ENCODE measurements around the gene MINAR2. TPM values are rescaled to one million over a fixed set of nuclear protein-coding genes. Genes with fewer than 3 reads are reported as not detected.

Gene MINAR2
- total RNA-seq (not detected), polyA plus RNA-seq (not detected), total RNA-seq (not detected)

DNA sequence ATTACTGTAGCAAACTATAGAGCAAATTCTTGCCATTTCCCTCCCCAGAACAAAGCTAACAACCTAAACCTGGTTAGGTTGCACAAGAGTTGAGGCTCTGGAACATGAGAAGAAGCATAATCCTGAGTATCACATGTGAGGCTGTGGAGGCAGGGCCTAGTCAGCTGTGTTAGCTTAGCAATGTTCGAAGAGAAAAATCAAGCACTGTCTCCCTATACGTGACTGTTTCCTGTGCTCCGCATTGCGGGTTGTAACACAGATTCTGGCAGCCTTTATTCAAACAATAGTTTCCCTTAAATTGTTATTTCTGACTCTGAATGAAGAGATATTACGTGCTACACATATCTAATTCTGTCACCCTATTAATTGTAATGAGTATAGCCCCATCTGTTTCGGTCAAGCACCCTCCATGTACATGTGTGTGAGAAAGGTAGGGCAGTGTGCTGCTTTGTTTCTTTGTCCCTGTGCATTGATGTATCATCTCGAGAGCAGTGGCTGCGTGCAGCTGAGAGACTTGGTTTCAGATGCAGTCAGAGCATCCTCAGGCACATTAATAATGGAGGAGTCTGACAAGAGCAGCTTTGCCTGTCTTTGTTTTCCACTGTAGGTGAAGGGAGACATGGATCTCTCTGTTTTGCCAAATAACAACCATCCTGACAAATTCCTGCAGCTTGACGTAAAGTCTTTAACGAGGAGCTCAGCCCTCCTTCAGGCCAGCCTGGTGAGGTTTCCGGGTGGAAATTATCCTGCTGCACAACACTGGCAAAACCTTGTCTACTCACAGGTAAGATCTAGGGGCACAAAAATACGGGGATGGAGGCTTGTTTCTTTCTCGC lies at the start of gene MINAR2:
Gene MINAR2, plus strand, starts transcription at position 523 of the 836 bp plus-strand sequence. Its CDS starts 97 bp downstream, at position 620.
- Histone ChIP-seq H3K9me3 (ENCODE audit: control insufficient read depth in 2 of 3, low read length in 3 of 3) (no peaks in the 10 kb centered on the region), H3K36me3 (ENCODE audit: control insufficient read depth in 2 of 3, insufficient read depth in 3 of 3, low read length in 3 of 3) (no peaks in the 10 kb centered on the region), H3K27ac (ENCODE audit: low read depth, low read length) (no peak within 1 kb of the TSS), H3K27me3 (ENCODE audit: control insufficient read depth in 2 of 2, insufficient read depth in 2 of 2, low read length in 2 of 2) (no peaks in the 10 kb centered on the region), H3K4me1 (ENCODE audit: control insufficient read depth in 2 of 2, insufficient read depth in 2 of 2, low read length in 2 of 2) (no peaks in the 10 kb centered on the region), H3K4me3 (ENCODE audit: low read length) (no peak within 1 kb of the TSS)
- Mint-ChIP-seq H3K27me3 (peaks cover 0 to 3% (median 2%) of the 10 kb centered on the region in 5 donors), H3K4me1 (no peaks in the 10 kb centered on the region), H3K9me3 (peaks cover 0 to 3% (median 0%) of the 10 kb centered on the region in 11 donors), H3K36me3 (no peaks in the 10 kb centered on the region), H3K27ac (no peak within 1 kb of the TSS), H3K4me3 (no peak within 1 kb of the TSS)
- intact Hi-C loops (cut with micrococcal nuclease) = no loop called here
- ChIA-PET POLR2A (no interaction called here), CTCF (no interaction called here)
- ATAC-seq (no peak), DNase-seq (no peak)

DNA sequence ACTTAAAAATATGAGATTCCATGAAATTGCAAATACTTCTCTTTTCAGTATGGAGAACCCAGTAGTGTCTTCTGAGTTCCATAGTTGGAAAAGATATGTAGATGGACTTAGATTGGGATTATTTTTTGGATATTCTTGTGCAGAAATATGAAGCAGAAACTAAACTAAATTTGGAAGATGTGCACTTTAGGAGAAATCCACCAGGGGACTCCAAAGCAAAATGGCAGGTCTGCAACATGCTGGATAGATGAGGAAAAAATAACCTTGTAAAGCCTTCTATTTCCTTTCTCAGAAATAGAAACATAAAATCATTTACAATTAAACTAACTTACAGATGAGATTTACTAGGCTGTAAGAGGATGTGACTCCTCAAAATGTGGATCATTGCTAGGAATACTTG lies 49.2 kb upstream of the MINAR2 start:
- ATAC-seq (no peak), DNase-seq (no peak)
- H3K4me1 Mint-ChIP-seq = no peaks in the 10 kb centered on the region
- H3K4me1 ChIP-seq (ENCODE audit: control insufficient read depth in 2 of 2, insufficient read depth in 2 of 2, low read length in 2 of 2) = no peaks in the 10 kb centered on the region
- no peaks in the 10 kb centered on the region for H3K36me3 ChIP-seq (ENCODE audit: control insufficient read depth in 2 of 3, insufficient read depth in 3 of 3, low read length in 3 of 3)
- H3K9me3 Mint-ChIP-seq = peaks cover 0 to 3% (median 0%) of the 10 kb centered on the region in 11 donors
- H3K4me3 ChIP-seq (ENCODE audit: low read length) = no peak overlapping the region
- no peaks in the 10 kb centered on the region for H3K9me3 ChIP-seq (ENCODE audit: control insufficient read depth in 2 of 3, low read length in 3 of 3)
- CTCF ChIA-PET = no interaction called here
- no peak overlapping the region for H3K27ac Mint-ChIP-seq
- H3K27me3 ChIP-seq (ENCODE audit: control insufficient read depth in 2 of 2, insufficient read depth in 2 of 2, low read length in 2 of 2) = no peaks in the 10 kb centered on the region
- H3K27me3 Mint-ChIP-seq = peaks cover 0 to 4% (median 0%) of the 10 kb centered on the region in 5 donors
- POLR2A ChIA-PET = no interaction called here
- H3K27ac ChIP-seq (ENCODE audit: low read depth, low read length) = no peak overlapping the region
- H3K4me3 Mint-ChIP-seq = no peak overlapping the region
- intact Hi-C loops (cut with micrococcal nuclease) = no loop called here
- H3K36me3 Mint-ChIP-seq = no peaks in the 10 kb centered on the region

DNA sequence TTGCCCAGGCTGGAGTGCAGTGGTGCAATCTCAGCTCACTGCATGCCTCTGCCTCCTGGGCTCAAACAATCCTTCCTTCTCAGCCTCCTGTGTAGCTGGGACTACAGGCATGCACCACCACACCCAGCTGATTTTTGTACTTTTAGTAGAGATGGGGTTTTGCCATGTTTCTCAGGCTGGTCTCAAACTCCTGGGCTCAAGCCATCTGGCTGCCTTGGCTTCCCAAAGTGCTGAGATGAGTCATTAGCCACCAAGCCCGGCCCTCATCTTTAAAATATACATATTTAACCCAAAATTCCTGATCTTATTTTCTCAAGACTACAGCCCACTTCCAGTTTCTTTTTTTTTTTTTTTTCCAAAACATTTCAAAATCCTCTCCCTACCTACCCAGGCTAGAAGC lies 31.7 kb upstream of the MINAR2 start:
- Mint-ChIP-seq H3K27ac (no peak overlapping the region), H3K27me3 (peaks cover 0 to 3% (median 0%) of the 10 kb centered on the region in 5 donors), H3K4me3 (no peak overlapping the region), H3K4me1 (no peaks in the 10 kb centered on the region), H3K9me3 (peaks cover 0 to 1% (median 0%) of the 10 kb centered on the region in 11 donors), H3K36me3 (no peaks in the 10 kb centered on the region)
- Histone ChIP-seq H3K4me1 (ENCODE audit: control insufficient read depth in 2 of 2, insufficient read depth in 2 of 2, low read length in 2 of 2) (no peaks in the 10 kb centered on the region), H3K27ac (ENCODE audit: low read depth, low read length) (no peak overlapping the region), H3K36me3 (ENCODE audit: control insufficient read depth in 2 of 3, insufficient read depth in 3 of 3, low read length in 3 of 3) (no peaks in the 10 kb centered on the region), H3K27me3 (ENCODE audit: control insufficient read depth in 2 of 2, insufficient read depth in 2 of 2, low read length in 2 of 2) (no peaks in the 10 kb centered on the region), H3K9me3 (ENCODE audit: control insufficient read depth in 2 of 3, low read length in 3 of 3) (no peaks in the 10 kb centered on the region), H3K4me3 (ENCODE audit: low read length) (no peak overlapping the region)
- ATAC-seq = no peak
- ChIA-PET CTCF (no interaction called here), POLR2A (no interaction called here)
- no peak for DNase-seq
- intact Hi-C loops (cut with micrococcal nuclease) = no loop called here

GRCh38 chr5:129716651-129717050 lies 31.2 kb upstream of the MINAR2 start:
- Histone ChIP-seq H3K4me3 (ENCODE audit: low read length) (no peak overlapping the region), H3K27me3 (ENCODE audit: control insufficient read depth in 2 of 2, insufficient read depth in 2 of 2, low read length in 2 of 2) (no peaks in the 10 kb centered on the region), H3K9me3 (ENCODE audit: control insufficient read depth in 2 of 3, low read length in 3 of 3) (no peaks in the 10 kb centered on the region), H3K4me1 (ENCODE audit: control insufficient read depth in 2 of 2, insufficient read depth in 2 of 2, low read length in 2 of 2) (no peaks in the 10 kb centered on the region), H3K27ac (ENCODE audit: low read depth, low read length) (no peak overlapping the region), H3K36me3 (ENCODE audit: control insufficient read depth in 2 of 3, insufficient read depth in 3 of 3, low read length in 3 of 3) (no peaks in the 10 kb centered on the region)
- no peak overlapping the region for H3K4me3 Mint-ChIP-seq
- POLR2A ChIA-PET = no interaction called here
- peaks cover 0 to 1% (median 0%) of the 10 kb centered on the region in 11 donors for H3K9me3 Mint-ChIP-seq
- no peak overlapping the region for H3K27ac Mint-ChIP-seq
- intact Hi-C loops (cut with micrococcal nuclease) = no loop called here
- no peaks in the 10 kb centered on the region for H3K4me1 Mint-ChIP-seq
- no peak for DNase-seq
- ATAC-seq = no peak
- H3K36me3 Mint-ChIP-seq = no peaks in the 10 kb centered on the region
- CTCF ChIA-PET = no interaction called here
- H3K27me3 Mint-ChIP-seq = peaks cover 0 to 3% (median 0%) of the 10 kb centered on the region in 5 donors

- H3K27me3 ChIP-seq (ENCODE audit: control insufficient read depth in 2 of 2, insufficient read depth in 2 of 2, low read length in 2 of 2) = no peaks in the 10 kb centered on the region
- ATAC-seq (no peak), DNase-seq (no peak)
- no peaks in the 10 kb centered on the region for H3K4me1 ChIP-seq (ENCODE audit: control insufficient read depth in 2 of 2, insufficient read depth in 2 of 2, low read length in 2 of 2)
- H3K4me3 ChIP-seq (ENCODE audit: low read length) = no peak overlapping the region
- H3K9me3 ChIP-seq (ENCODE audit: control insufficient read depth in 2 of 3, low read length in 3 of 3) = no peaks in the 10 kb centered on the region
- no peak overlapping the region for H3K27ac ChIP-seq (ENCODE audit: low read depth, low read length)
- Mint-ChIP-seq H3K9me3 (peaks cover 0 to 2% (median 0%) of the 10 kb centered on the region in 11 donors), H3K4me3 (no peak overlapping the region), H3K4me1 (no peaks in the 10 kb centered on the region), H3K27me3 (peaks cover 0 to 3% (median 0%) of the 10 kb centered on the region in 5 donors), H3K36me3 (no peaks in the 10 kb centered on the region), H3K27ac (no peak overlapping the region)
- intact Hi-C loops (cut with micrococcal nuclease) = no loop called here
- ChIA-PET POLR2A (interaction anchor here (0.7 kb wide), 1 partner anchor 18 kb away, joined by 3 read pairs; no protein-coding TSS in a partner anchor), CTCF (no interaction called here)
- H3K36me3 ChIP-seq (ENCODE audit: control insufficient read depth in 2 of 3, insufficient read depth in 3 of 3, low read length in 3 of 3) = no peaks in the 10 kb centered on the region
These were observed 30.1 kb upstream of the MINAR2 start for GRCh38 chr5:129717751-129718310.

DNA sequence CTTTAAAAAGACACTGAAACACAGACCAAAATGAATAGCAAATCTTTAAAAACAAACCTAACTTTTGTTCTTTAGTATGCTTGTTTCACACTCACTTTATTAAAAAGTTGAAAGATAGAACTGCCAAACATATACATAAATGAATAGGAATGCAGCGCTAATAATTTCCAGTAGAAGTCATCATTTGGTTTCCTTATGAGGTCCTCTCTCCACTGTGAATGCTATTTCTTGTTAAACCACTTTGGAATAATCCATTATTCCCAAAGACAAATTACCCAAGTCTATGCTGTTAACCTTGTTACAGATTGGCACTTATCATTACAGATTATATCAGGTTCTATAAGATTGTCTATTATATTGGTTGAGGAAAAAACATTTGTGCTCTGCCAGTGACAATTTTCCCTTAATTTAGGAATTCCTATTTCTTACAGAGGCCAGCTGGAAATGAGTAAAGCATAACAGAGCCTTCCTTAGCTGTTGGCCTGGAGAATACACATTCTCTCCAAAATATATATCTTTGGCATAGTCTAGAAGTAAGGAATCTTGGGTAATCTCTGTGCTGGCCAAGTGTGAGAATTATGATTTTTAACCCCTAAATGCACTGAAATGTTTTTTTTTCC lies 29.3 kb upstream of the MINAR2 start:
- Mint-ChIP-seq H3K4me1 (no peaks in the 10 kb centered on the region), H3K36me3 (no peaks in the 10 kb centered on the region), H3K27ac (no peak overlapping the region), H3K9me3 (peaks cover 0 to 2% (median 0%) of the 10 kb centered on the region in 11 donors), H3K4me3 (no peak overlapping the region), H3K27me3 (peaks cover 0 to 3% (median 0%) of the 10 kb centered on the region in 5 donors)
- no peaks in the 10 kb centered on the region for H3K36me3 ChIP-seq (ENCODE audit: control insufficient read depth in 2 of 3, insufficient read depth in 3 of 3, low read length in 3 of 3)
- no peaks in the 10 kb centered on the region for H3K9me3 ChIP-seq (ENCODE audit: control insufficient read depth in 2 of 3, low read length in 3 of 3)
- ChIA-PET POLR2A (no interaction called here), CTCF (no interaction called here)
- ATAC-seq = no peak
- H3K27ac ChIP-seq (ENCODE audit: low read depth, low read length) = no peak overlapping the region
- no peak overlapping the region for H3K4me3 ChIP-seq (ENCODE audit: low read length)
- no peaks in the 10 kb centered on the region for H3K4me1 ChIP-seq (ENCODE audit: control insufficient read depth in 2 of 2, insufficient read depth in 2 of 2, low read length in 2 of 2)
- no peaks in the 10 kb centered on the region for H3K27me3 ChIP-seq (ENCODE audit: control insufficient read depth in 2 of 2, insufficient read depth in 2 of 2, low read length in 2 of 2)
- DNase-seq = no peak
- intact Hi-C loops (cut with micrococcal nuclease) = no loop called here
